Stimulated activated CD4-positive, alpha-beta T cell treated with anti-CD3 and anti-CD28 coated beads, Interleukin-15, amount 100 ng/mL, for 1 hour (primary cell): ENCODE results near the gene EDN2.
A peak's percentile ranks its signal among the peaks of the same experiment; 100 is the strongest.

Experiments
- DNase-seq, 2 donors: peaks; one replicate each; pipeline ENCODE4 v3.0.0-alpha.2; 2020; ENCODE audit warnings: low read depth in 1 of 2, low spot score in 1 of 2

The EDN2 gene

DNA sequence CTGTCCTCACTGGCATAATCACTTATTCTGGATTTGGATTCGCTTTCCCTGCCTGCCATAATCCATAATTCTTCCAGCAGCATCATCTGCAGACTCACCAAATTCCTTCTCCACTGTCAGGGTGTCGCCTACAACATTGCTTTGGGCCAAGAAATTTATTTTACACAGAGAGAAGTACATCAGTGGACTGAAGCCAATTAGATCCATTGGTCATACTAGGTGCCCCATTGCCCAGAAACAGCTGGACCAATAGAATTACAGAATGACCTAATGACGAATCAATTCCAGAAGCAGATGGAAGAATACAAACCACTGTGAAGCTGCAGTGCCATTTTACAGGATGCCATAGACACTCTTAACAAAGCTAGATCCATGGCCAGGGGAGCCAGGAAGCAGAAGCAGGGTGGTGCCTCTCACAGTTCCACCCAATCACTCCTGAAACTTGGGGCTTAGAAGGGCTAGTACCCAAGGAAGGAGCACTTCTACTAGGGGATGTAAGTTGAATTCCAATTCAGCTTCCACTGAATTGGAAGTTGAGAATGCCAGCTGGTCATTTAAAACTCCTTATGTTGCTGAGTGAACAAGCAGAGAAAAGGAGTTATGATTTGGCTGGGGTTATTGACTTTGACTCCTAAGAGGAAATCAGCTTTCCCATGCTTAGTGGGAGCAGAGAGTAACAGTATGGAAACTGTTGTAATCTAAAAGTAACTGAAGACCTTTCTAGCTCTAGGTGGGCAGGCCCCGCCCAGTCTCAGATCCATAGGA lies 44.0 kb downstream of the EDN2 start:
- DNase-seq: no peak

DNA sequence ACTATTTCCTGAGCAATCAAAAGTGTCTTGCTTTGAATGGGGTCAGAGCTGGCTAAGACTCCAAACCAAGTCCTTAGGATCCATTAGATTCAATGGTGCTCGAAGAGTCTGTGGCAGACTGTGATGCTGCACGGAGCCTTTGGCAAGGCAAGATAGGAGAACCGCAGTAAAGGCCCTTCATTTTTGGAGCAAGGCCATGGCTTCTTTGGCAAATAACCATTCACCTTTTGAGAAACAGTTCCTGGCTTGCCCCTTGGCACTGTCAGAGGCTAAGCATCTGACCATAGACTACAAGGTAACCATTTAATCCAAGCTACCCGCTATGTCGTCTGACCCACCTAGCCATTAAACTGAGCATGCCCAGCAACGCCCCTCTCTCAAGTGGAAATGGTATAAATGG lies 45.2 kb downstream of the EDN2 start:
- DNase-seq: no peak

DNA sequence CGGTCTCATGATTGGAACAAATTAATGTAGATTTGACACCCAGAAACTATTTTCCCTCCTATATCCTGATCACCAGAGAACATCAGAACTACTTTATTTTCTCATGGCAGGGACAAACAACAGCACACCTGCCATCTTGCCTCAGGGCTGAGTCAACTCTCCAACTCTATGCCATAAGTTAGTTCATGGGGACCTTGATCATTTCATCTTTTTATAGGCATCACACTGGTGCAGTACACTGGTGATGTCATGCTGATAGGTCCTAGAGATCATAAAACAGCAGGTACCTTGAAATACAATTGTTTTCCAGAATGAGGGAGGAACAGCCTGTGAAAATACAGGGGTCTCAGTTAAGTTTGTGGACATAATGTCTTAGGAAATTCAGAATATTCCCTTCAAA lies 45.8 kb downstream of the EDN2 start:
- no peak for DNase-seq

DNA sequence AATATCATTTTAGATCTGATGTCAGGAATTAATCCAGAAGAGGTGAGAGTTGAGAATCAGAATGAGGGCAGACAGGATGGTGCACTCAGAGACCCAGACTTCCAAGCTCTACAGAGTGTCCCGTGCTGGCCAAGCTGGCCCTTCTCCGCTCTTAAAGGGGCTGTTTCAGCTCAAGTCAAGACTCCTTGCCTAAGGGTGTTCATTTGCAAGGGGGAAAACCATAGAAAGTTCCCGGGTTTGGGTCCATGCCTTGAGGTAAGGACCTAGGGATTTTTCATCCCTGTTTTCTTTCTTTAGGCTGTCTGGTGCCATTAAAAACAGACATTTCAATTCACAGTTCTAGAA lies 47.5 kb downstream of the EDN2 start:
- no peak for DNase-seq

DNA sequence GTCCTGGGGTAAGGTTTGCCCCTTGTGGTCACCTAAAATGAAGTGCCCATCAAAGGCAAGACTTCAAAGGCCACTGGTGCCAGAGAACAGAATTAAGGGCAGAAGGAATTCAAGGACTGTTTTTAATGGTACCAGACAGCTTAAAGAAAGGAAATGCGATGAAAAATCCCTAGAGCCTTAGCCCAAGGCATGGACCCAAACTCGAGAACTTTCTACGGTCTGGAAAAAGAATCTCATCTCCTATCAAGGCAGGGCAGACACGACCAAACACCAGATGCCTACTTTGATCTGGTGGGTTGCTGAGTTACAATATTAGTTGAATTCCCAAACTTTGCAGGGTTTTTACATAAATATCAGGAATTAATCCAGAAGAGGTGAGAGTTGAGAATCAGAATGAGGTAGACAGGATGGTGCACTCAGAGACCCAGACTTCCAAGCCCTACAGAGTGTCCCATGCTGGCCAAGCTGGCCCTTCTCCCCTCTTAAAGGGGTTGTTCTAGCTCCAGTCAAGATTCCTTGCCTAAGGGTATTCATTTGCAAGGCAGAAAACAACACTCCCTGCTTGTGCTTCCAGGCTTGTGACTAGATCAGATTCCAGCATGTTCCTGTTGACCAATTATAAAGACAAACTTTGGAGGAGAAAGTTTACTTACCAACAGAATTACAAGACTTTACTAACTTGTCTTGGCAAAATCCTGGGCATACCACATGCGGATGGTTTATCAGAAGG lies 48.0 kb downstream of the EDN2 start:
- DNase-seq: no peak

DNA sequence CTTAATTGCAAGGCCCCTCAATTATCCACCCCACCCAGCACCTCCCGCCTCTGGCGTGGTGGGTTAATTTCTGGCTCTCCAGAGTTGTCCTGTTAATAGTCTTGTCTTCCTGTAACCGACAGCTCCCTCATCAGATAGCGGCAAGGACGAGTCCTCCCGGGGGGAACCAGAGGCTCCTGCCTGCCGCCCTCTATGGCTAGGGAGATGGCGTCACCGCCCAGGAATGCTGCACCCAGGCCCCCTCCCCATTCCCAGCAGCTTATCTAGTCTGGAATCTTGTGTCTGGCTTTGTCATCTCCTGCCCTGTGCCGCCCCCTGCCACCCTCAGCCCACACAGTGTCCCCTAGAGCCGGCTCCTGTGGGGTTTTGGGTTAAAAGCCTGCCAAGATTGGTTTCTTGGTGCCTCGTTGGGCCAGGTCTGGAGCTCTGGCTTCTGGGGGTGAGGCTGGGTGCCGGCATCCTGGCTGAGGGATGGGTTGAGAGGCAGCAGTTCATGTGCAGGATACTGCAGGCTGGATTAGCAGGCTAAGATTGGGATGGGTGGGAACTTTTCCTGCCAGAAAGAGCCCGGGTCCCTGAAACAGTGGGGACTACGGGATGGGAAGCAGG lies 48.8 kb downstream of the EDN2 start:
- no peak for DNase-seq

DNA sequence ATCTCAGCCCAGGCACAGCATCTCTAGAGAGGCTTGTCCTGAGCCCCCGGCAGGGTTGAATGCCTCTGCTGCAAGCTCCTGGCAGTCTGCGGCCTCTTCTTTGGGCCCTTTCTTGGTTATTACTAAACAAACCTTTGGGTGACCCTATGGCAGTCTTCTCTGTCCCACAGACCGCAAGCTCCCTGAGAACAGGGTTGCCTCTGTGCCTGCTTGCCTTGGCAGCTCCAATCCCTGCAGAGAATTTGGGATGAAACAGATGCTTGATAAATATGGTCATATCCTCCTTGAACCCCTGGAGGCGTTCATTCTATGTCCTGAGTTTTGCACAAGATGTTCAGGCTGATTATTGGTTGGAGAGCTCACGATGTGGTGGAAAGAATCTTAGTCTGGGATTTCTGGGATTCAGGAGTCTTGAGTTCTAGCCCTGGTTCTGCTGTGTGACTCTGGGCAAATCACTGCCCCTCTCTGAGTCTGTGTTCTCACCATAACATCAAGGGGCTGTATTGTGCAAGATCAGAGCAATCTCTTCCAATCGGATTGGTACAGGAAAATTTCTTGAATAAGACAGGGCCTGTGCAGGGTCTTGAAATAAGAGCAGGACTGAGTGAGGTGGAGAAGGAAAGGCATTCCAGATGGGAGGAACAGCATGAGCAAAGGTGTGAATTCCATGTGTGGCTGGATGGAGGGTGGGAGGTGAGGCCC lies 49.6 kb downstream of the EDN2 start:
- DNase-seq: no peak

DNA sequence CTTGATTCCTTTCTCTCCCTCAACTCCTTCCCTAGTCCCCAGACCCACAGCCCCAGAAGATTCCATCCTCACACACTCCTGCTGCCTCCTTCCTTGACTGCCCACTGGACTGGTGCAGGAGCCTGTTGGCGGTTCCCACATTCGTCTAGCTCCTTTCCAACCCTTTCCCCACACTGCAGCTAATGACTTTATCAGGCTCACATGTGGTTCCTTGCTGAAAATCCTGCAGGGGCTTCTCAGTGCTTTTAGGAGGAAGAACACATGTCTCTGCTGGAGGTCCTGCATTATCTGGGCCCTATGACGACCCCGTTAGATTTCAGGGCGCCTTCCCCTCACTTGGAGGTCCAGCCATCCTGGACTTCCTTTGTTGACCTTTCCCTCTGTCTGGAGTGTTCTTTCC lies 50.2 kb downstream of the EDN2 start:
- DNase-seq: no peak

DNA sequence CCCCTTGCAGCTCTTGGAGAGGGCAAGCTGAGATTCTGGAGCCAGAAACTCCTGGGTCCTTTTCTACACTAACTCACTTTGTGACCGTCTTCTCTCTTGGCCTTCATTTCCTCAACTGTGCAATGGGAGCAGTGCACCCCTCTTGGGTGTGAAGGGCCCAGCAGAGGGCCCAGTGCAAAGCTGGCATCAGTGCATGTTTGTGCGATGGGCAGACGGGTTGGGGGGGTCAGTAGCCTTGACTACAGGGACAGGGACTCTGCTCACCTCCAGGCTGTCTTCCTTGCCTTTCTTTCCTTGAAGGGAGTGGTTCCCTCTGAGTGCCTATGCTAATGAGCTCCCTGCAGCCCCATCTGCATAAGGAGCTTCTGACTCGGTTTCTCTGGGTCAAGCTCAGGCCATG lies 51.0 kb downstream of the EDN2 start:
- no peak for DNase-seq

DNA sequence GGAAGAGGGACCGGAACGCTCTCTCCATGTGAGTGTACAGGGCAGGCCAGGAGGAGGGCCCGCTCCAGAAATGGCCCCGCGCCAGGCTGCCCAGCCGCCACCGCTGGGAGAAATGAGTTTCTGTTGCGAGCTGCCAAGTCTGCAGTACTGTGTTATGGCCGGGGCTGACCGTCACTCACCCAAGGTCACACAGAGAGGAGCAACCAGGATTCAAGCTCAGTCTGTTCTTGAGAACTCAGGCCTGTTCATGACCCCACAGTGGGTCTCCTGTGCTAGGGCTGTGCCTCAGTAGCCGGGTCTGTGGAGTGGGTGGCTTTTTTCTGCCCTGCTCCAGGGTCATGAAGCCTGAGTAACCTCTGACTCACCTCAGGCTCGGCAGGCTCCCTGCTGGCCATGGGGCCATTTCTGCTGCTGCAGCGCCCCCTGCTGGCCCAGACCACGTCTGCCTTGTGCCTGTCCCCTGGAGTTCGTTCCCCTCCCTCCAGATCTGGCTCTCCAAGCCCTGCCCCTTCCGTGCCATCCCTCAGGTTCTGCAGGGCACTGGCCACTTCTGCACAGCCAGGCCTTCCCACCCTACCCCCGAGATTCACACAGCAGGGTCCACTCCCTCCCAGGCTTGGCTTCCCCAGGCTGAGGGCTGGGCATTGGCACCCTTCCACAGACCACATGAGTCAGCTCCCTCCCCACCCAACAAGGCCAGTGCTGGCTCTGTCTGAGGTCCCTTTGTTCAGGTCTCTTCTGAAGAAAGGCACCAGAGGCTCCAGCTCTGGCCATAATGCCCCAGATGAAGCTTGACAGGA lies 51.8 kb downstream of the EDN2 start:
- DNase-seq: peak; percentile 29 to 52

DNA sequence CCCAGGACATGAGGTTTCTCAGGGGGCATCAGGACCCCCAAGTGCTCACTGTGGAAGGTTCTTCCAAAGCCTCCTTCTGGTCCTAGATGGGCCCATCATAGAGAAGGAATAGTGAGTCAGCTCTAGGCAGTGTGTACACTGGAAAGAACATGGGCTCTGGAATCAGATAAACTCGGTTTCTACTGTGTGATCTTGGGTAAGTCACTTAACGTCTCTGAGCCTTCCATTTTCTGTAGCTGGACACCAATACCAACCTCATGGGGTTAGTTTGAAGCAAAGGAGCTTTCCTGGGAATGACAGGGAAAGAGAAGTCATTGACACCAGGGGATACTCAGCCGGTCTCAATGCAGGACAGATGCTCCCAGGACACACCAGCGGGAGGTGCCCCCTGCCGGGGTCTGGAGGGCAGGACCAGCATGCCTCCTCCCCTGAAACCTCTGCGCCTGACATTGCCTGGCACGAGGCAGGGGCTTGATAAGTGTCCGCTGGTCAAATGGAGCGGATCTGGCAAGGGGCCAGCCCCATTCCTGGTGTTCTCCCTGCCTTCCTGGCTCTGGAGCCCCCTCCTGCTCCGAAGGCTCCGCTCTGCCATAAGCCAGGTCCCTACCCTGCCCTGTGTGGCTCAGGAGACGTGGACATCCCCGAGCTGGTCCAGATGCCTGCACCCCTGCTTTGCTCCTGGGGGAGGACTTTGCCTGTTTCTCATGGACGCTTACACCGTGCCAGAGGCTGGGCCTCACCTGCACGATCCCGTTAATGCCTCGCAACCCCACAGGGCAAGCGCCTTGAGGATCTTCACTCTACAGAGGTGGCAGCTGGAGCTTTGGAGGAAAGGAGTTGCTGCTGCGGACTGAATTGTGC lies 52.8 kb downstream of the EDN2 start:
- DNase-seq: no peak

DNA sequence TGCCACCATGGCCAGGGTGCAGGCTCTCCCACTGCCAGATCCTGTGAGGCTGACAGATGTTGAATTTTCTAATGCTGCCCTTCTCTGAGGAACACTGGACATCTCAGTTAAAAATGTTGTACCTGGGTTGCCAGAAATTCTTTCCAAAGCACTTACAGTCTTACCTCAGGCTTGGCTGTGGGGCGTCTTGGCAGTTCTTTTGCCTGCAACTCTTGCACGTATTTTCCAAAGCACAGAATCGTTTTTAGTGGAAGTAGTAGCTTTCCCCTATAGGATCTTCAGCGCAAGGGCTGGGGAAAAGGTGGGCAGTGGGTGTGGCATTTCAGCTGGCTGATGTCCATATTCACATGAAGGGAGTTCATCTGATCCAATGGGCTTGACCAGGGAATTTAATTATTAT lies 53.9 kb downstream of the EDN2 start:
- DNase-seq: no peak

DNA sequence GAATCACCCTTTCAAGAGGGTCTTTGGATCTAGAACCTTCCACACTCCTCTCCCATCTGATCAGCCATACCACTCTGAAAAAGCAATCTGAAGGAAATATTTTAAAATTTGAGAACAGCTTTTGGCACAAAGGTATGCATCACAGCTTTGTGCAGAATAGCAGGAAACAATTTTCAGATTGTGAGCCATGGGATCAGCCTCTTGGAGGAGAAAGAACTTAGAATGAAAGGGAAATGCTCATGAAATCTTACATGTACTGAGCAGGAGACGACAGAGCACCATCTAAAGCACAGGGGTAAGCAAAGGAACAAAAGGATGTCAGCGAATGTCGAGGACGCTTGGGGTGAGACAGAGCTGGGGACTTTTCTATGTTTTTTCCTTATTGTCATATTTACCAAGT lies 54.4 kb downstream of the EDN2 start:
- no peak for DNase-seq

DNA sequence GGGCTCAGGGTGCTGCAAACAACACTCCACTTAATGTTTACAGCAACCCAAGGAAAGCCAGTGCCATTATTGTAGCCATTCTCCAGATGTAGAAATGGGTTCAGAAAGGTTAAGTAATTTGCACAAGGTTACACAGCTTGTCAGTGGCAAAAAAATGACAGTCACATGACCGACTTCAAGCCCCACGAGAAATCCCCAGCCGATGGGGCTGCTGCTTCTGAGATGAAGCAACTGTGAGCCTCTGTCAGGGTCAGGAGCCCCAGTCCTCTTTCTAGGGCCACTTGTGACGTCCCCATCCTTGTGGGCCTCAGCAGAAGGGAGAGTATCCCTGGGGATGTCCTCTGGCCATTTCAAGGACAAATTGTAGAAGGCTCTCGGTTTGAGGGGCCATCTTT lies 54.8 kb downstream of the EDN2 start:
- DNase-seq: no peak
